Activated CD4-positive, alpha-beta T cell treated with anti-CD3 and anti-CD28 coated beads, Interleukin-2, amount 10 ng/mL, durations not matched to agents 24 days and 14 days (primary cell): ENCODE measurements around the gene SORCS2. TPM values are rescaled to one million over a fixed set of nuclear protein-coding genes. Genes with fewer than 3 reads are reported as not detected.

ENCODE experiments used
- DNase-seq: peaks from one replicate; pipeline ENCODE4 v3.0.0; 2022
- H3K27ac Mint-ChIP-seq: one replicate; pipeline ENCODE4 v1.8.0; 2022; ENCODE audit warnings: mild to moderate bottlenecking, mixed read lengths
- H3K27me3 Mint-ChIP-seq: one replicate; pipeline ENCODE4 v1.8.0; 2022; ENCODE audit warnings: mixed read lengths
- H3K36me3 Mint-ChIP-seq: one replicate; pipeline ENCODE4 v1.8.0; 2022; ENCODE audit warnings: low read depth, mild to moderate bottlenecking, mixed read lengths
- H3K4me1 Mint-ChIP-seq: one replicate; pipeline ENCODE4 v1.8.0; 2021; ENCODE audit warnings: mixed read lengths
- H3K4me3 Mint-ChIP-seq: one replicate; pipeline ENCODE4 v1.8.0; 2022; ENCODE audit warnings: mild to moderate bottlenecking, moderate library complexity, mixed read lengths
- H3K9me3 Mint-ChIP-seq: one replicate; pipeline ENCODE4 v1.8.0; 2021; ENCODE audit warnings: mixed read lengths
- intact Hi-C: fragments of 100-400 bp; cut with micrococcal nuclease; formaldehyde crosslinking; loops from one replicate; pipeline ENCODE4 v1.15.1; 2023
- total RNA-seq: library from RNA; stranded (reverse); gene quantifications from 2 replicates; pipeline ENCODE4 v1.2.3, GENCODE V29; 2022

Gene SORCS2
- total RNA-seq, 1 donor from 2014 or later = not detected

- Mint-ChIP-seq H3K4me3 (no peak overlapping the region), H3K27ac (no peak overlapping the region), H3K9me3 (no peaks in the 10 kb centered on the region), H3K36me3 (no peaks in the 10 kb centered on the region), H3K27me3 (no peaks in the 10 kb centered on the region), H3K4me1 (no peaks in the 10 kb centered on the region)
- intact Hi-C loops = no loop called here
- no peak for DNase-seq
These were observed 493.9 kb downstream of the SORCS2 start for GRCh38 chr4:7686070-7686870.

- Mint-ChIP-seq H3K27me3 (no peaks in the 10 kb centered on the region), H3K9me3 (no peaks in the 10 kb centered on the region), H3K36me3 (no peaks in the 10 kb centered on the region), H3K4me1 (no peaks in the 10 kb centered on the region), H3K27ac (no peak overlapping the region), H3K4me3 (no peak overlapping the region)
- intact Hi-C loops = no loop called here
- no peak for DNase-seq
These were observed 494.7 kb downstream of the SORCS2 start for GRCh38 chr4:7687006-7687405.

GRCh38 chr4:7687796-7688195, 495.5 kb downstream of the SORCS2 start:
- H3K27ac Mint-ChIP-seq = no peak overlapping the region
- no peaks in the 10 kb centered on the region for H3K9me3 Mint-ChIP-seq
- no peak overlapping the region for H3K4me3 Mint-ChIP-seq
- intact Hi-C loops = no loop called here
- no peaks in the 10 kb centered on the region for H3K27me3 Mint-ChIP-seq
- no peaks in the 10 kb centered on the region for H3K4me1 Mint-ChIP-seq
- H3K36me3 Mint-ChIP-seq = no peaks in the 10 kb centered on the region
- DNase-seq = no peak

- intact Hi-C loops = no loop called here
- no peak for DNase-seq
- no peak overlapping the region for H3K27ac Mint-ChIP-seq
- H3K27me3 Mint-ChIP-seq = no peaks in the 10 kb centered on the region
- no peaks in the 10 kb centered on the region for H3K9me3 Mint-ChIP-seq
- H3K4me3 Mint-ChIP-seq = no peak overlapping the region
- H3K4me1 Mint-ChIP-seq = no peaks in the 10 kb centered on the region
- H3K36me3 Mint-ChIP-seq = no peaks in the 10 kb centered on the region
These were observed 497.7 kb downstream of the SORCS2 start for GRCh38 chr4:7689773-7690693.

- DNase-seq = no peak
- no peaks in the 10 kb centered on the region for H3K4me1 Mint-ChIP-seq
- H3K9me3 Mint-ChIP-seq = no peaks in the 10 kb centered on the region
- no peaks in the 10 kb centered on the region for H3K36me3 Mint-ChIP-seq
- no peaks in the 10 kb centered on the region for H3K27me3 Mint-ChIP-seq
- intact Hi-C loops = no loop called here
- no peak overlapping the region for H3K4me3 Mint-ChIP-seq
- no peak overlapping the region for H3K27ac Mint-ChIP-seq
These were observed 498.7 kb downstream of the SORCS2 start for GRCh38 chr4:7691061-7691460.

GRCh38 chr4:7691982-7692381, 499.6 kb downstream of the SORCS2 start:
- DNase-seq = no peak
- H3K27ac Mint-ChIP-seq = no peak overlapping the region
- H3K9me3 Mint-ChIP-seq = no peaks in the 10 kb centered on the region
- H3K4me3 Mint-ChIP-seq = no peak overlapping the region
- H3K27me3 Mint-ChIP-seq = no peaks in the 10 kb centered on the region
- no peaks in the 10 kb centered on the region for H3K4me1 Mint-ChIP-seq
- intact Hi-C loops = no loop called here
- no peaks in the 10 kb centered on the region for H3K36me3 Mint-ChIP-seq

- no peaks in the 10 kb centered on the region for H3K4me1 Mint-ChIP-seq
- no peaks in the 10 kb centered on the region for H3K36me3 Mint-ChIP-seq
- DNase-seq = no peak
- H3K27me3 Mint-ChIP-seq = no peaks in the 10 kb centered on the region
- no peak overlapping the region for H3K4me3 Mint-ChIP-seq
- no peak overlapping the region for H3K27ac Mint-ChIP-seq
- intact Hi-C loops = no loop called here
- no peaks in the 10 kb centered on the region for H3K9me3 Mint-ChIP-seq
These were observed 500.3 kb downstream of the SORCS2 start for GRCh38 chr4:7692451-7693236.

- no peak for DNase-seq
- Mint-ChIP-seq H3K4me1 (no peaks in the 10 kb centered on the region), H3K27ac (no peak overlapping the region), H3K9me3 (no peaks in the 10 kb centered on the region), H3K4me3 (no peak overlapping the region), H3K36me3 (no peaks in the 10 kb centered on the region), H3K27me3 (no peaks in the 10 kb centered on the region)
- intact Hi-C loops = no loop called here
These were observed 500.9 kb downstream of the SORCS2 start for GRCh38 chr4:7693237-7693608.

GRCh38 chr4:7693711-7694110, 501.4 kb downstream of the SORCS2 start:
- intact Hi-C loops = no loop called here
- Mint-ChIP-seq H3K36me3 (no peaks in the 10 kb centered on the region), H3K4me1 (no peaks in the 10 kb centered on the region), H3K27me3 (no peaks in the 10 kb centered on the region), H3K4me3 (no peak overlapping the region), H3K27ac (no peak overlapping the region), H3K9me3 (no peaks in the 10 kb centered on the region)
- no peak for DNase-seq

- Mint-ChIP-seq H3K4me3 (no peak overlapping the region), H3K4me1 (no peaks in the 10 kb centered on the region), H3K27me3 (no peaks in the 10 kb centered on the region), H3K27ac (no peak overlapping the region), H3K36me3 (no peaks in the 10 kb centered on the region), H3K9me3 (no peaks in the 10 kb centered on the region)
- intact Hi-C loops = no loop called here
- DNase-seq = no peak
These were observed 502.0 kb downstream of the SORCS2 start for GRCh38 chr4:7694324-7694723.

GRCh38 chr4:7697343-7697742, 505.0 kb downstream of the SORCS2 start:
- H3K27me3 Mint-ChIP-seq = no peaks in the 10 kb centered on the region
- H3K4me1 Mint-ChIP-seq = no peaks in the 10 kb centered on the region
- H3K27ac Mint-ChIP-seq = no peak overlapping the region
- H3K4me3 Mint-ChIP-seq = no peak overlapping the region
- DNase-seq = no peak
- no peaks in the 10 kb centered on the region for H3K9me3 Mint-ChIP-seq
- no peaks in the 10 kb centered on the region for H3K36me3 Mint-ChIP-seq
- intact Hi-C loops = no loop called here

GRCh38 chr4:7697821-7698220, 505.5 kb downstream of the SORCS2 start:
- Mint-ChIP-seq H3K27ac (no peak overlapping the region), H3K36me3 (no peaks in the 10 kb centered on the region), H3K4me1 (no peaks in the 10 kb centered on the region), H3K4me3 (no peak overlapping the region), H3K9me3 (no peaks in the 10 kb centered on the region), H3K27me3 (no peaks in the 10 kb centered on the region)
- no peak for DNase-seq
- intact Hi-C loops = no loop called here

- no peaks in the 10 kb centered on the region for H3K4me1 Mint-ChIP-seq
- H3K9me3 Mint-ChIP-seq = no peaks in the 10 kb centered on the region
- no peak overlapping the region for H3K4me3 Mint-ChIP-seq
- H3K27me3 Mint-ChIP-seq = no peaks in the 10 kb centered on the region
- no peaks in the 10 kb centered on the region for H3K36me3 Mint-ChIP-seq
- H3K27ac Mint-ChIP-seq = no peak overlapping the region
- intact Hi-C loops = no loop called here
- no peak for DNase-seq
These were observed 506.2 kb downstream of the SORCS2 start for GRCh38 chr4:7698584-7698983.

GRCh38 chr4:7699031-7699430, 506.7 kb downstream of the SORCS2 start:
- DNase-seq = no peak
- no peak overlapping the region for H3K4me3 Mint-ChIP-seq
- no peaks in the 10 kb centered on the region for H3K4me1 Mint-ChIP-seq
- no peaks in the 10 kb centered on the region for H3K9me3 Mint-ChIP-seq
- H3K27ac Mint-ChIP-seq = no peak overlapping the region
- H3K36me3 Mint-ChIP-seq = no peaks in the 10 kb centered on the region
- intact Hi-C loops = no loop called here
- H3K27me3 Mint-ChIP-seq = no peaks in the 10 kb centered on the region
